HG02759 (cell line): ENCODE measurements around the gene ARL4A.
"Not testable (repeated sequence)": the region's sequence is repeated elsewhere in the genome, so short reads cannot be mapped to it uniquely, and the experiment has no call there.

ENCODE experiments used
- ATAC-seq: cut with Tn5 transposase; IDR thresholded peaks from one replicate; pipeline ENCODE4 v1.9.1; 2021; ENCODE audit warnings: mild to moderate bottlenecking, moderate library complexity; ENCODE audit not compliant: unreplicated experiment

Gene ARL4A, protein sequence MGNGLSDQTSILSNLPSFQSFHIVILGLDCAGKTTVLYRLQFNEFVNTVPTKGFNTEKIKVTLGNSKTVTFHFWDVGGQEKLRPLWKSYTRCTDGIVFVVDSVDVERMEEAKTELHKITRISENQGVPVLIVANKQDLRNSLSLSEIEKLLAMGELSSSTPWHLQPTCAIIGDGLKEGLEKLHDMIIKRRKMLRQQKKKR

DNA sequence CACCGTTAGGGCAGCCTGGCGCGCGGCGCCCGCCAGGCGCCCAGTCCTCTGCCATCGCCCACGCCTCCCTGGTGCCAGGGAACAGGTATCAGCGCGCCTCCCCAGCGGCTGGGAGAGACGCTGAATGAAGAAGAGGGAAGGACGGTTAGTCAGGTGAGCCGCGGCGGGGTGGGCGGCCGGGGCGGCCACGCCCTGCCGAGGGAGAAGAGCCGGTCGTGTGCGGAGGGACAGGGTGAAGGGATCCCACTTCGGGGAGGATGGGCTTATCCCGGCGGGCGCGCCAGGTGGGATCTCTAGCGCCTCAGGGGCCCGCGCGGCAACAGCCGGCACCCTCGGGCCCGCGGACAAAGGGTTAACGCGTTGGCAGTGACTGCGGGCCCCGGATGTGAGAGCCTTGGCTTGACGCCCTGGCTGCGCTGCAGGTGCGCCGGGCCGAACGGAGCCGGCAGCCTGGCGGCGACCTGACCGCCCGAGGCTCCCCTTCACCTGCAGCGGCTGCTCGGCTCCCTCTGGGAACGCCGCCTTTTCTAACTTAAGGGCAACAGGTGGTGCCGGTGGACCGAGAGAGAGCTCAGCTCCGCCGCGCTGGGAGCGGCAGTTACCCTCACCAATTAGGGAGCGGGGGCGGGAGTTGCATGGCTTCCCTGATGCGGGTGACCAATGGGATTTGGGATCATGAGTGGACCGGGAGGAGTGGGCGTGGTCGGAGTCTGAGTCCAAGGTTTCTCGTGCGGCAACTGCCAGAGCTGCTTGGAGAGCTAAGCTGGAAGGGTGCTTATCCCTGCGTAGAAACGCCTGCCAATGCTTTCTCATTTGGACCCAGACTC is at the start of gene ARL4A:
Gene ARL4A (plus strand): TSS at position 743 of the 827 bp plus-strand sequence. CDS start 622 bp downstream, outside the sequence.
- peak; percentile 82 for ATAC-seq

DNA sequence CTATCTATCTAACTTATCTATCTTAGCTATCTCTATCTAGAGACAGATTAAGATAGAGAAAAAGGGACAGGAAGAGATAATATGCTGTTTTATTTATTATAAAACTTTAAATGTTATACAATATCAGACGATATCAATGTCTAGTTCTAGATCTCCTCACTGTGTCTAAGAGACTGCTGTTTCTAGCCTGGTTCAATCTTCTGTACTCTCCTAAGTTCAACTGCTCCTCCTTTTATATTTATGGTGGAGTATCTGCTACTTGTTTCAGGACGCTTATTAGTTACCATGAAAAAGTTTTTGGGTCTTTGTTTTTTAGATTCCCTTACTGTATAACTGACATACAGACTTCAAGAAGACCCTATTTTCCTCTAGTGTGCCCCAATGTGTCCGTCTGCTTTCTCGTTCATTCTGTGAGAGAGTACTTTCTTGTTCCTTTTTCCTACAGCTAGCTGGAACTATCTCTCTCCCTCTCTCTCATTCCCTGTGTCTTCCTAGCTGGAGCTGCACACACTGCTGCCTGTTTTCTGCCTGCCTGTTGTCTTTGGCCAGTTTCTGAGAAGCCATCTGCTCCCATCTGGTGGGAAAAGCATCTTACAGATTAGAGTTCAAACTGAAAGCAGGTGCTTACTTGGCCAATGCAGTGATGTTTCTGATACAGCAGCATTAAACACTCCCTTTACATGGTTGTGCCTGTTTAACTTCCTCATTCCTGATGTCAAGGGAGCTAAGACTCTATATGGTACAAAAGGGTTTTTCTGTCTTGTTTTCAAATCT is 49.4 kb upstream of the ARL4A start:
- peak; percentile 45 for ATAC-seq

DNA sequence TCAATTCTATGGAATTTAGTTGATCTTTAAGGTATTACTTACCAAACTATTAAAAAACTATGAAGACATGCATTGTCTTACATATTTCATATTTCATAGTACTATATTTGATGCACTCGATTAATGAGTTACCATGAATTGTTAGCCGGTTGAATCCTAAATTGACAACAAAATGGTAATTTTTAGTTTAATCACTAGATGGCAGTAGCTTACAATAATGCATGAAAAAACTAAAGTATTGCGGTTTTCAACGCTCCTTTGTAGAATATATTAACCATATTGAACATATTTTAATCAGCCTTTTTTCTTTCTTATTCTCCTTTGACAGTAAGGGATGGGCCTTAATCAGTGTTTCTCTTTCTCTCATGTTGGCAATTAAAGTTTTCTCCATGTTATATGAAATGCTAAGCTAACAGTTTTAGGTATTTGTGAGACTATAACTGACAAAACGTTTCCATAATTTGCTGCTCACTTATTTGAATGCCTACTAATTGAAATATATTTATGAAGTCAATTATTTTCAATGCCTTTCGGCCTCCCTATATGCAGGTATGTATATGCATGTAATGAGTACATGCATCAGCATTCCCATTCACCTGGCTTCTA is 48.5 kb upstream of the ARL4A start:
- ATAC-seq = peak; percentile 29

DNA sequence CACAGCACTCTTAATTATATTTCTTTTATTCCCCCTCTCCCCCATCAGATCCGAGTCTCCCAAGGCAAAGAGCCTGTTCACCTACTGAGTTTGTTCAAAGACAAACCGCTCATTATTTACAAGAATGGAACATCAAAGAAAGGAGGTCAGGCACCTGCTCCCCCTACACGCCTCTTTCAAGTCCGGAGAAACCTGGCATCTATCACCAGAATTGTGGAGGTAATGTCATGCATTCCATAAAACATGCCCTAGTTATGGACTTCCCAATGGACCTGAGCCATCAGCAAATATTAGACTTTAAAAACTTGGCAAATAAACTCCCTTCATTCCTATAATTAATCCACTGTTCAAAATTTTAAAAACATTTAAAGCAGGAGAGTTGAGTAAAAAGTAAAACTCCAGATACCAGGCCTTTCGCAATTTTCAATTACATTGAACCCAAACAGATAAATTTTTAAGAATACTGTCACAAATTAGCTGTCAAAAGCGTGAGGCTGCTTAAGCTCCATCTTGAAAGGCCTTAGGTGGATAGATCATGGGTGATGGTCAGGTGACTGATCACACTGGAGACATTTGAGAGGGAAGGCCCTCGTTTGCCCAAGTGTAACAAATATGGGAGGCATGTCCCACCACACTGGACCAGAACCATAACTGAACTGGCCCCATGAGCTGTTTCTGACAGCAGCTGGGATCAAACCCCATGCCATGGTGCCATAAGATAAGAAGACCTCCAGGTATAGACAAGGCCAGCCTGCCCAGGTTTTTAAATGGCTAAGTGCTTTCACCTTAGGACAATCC is 46.9 kb upstream of the ARL4A start:
- ATAC-seq = no peak

DNA sequence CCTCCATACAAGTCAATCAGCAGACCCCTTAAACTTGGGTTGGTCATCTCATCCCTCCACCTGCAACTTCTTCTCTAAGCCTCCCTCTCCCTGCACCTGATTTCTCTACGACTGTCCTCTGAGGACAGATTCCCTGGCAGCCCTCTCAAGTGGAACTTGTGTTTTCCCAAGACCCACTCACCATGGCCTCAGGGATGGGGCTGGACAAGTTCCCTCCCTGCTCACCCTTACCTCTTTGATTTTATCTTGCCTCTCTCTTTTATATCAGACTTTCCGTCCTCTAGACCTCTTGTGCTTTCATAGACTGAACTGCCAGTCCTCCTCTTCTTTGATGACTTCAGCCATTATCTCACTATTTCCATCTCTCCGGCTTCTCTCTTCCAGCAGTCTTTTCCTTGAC is 46.2 kb upstream of the ARL4A start:
- ATAC-seq = no peak

DNA sequence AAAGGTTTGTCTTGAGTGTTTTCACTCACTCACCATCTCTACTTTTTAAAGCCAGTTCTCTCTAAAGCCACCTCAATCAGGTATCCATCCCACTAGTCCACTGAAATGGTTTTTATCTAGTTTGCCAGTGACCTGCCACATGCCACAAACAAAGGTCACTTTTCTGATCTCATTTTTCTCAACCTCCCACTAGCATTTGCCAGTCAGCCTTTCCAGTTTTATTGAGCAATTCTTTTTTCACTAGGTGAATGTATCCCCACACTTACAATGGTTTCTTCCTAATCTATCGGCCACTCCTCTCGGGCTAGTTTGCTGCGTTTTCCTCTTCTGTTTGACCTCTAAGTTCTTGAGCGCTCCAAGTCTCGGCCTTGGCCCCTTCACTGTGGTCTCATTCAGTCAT is 44.9 kb upstream of the ARL4A start:
- ATAC-seq = no peak

DNA sequence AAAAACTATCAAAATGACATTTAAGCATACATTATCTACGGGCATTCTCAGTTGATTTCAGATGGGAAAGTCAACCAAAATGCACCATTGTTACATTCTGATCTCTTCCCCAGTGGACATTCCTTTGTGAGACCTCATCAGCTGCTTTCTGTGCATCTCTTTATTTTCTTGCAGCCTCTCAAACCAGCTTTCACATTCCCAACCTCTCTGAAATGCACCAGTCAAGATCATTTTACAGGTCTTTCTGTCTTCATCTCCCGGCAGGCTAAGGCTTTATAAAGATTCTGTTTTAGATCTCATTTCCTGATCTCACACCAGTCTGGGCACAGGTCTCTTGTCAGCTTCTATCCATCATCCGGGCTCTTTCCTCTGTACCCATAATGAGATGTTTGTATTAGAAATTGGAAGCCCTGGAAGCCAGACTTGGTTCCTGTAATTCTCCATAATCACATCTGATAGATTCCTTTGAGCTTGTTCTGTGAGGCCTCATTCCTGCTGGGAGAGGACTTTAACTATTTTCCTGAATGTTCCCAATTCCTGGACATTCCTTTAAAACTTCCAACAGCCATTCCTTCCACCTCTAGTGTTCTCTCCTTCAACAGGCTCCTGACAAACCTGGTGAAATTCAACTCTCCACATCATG is 44.3 kb upstream of the ARL4A start:
- no peak for ATAC-seq

DNA sequence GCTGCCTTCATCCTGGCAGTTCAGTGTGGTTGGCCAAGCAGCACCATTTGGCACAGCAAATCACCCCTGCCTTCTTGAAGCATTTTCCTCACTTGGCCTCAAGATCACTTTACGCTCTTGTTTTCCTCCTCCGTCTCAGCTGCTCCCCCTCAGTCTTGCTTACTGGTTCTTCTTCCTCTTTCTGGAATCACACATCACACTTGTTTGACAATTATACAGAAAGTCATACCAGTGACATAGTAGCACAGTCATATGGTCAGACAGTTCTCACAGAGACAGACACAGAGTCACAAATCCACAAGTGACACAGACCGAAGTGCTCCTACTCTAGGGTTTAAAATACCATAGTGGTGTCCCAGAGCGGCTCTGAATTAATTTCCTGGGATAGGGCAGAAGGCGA is 43.8 kb upstream of the ARL4A start:
- ATAC-seq = no peak

DNA sequence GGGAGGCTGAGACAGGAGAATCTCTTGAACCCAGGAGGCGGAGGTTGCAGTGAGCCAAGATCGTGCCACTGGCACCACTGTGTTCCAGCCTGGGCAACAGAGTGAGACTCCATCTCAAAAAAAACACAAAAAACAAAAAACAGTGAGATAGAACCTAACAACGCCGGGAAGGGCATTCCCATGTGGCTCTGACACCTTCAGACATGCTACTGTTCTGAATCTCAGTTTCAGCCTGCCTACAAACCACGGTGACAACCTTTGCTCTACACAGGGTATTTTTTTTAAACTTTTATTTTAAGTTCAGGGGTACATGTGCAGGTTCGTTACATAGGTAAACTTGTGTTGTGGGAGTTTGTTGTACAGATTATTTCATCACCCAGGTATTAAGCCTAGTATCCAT is 42.2 kb upstream of the ARL4A start:
- ATAC-seq = not testable (repeated sequence)

DNA sequence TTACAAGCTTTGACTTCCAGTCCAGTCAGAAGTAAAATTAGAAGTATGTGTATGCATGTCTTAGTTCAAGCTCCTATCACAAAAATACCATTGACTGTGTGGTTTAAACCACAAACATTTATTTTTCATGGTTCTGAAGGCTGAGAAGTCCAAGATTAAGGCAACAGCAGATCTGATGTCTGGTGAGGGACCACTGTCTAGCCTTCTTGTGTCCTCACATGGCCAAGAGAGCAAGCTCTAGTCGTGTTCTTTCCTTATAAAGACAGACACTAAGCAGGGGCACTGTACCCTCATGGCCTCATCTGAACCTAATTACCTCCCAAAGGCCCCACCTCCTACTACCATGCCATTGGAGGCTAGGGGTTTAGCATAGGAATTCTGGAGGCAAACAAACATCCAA is 41.3 kb upstream of the ARL4A start:
- ATAC-seq = no peak

DNA sequence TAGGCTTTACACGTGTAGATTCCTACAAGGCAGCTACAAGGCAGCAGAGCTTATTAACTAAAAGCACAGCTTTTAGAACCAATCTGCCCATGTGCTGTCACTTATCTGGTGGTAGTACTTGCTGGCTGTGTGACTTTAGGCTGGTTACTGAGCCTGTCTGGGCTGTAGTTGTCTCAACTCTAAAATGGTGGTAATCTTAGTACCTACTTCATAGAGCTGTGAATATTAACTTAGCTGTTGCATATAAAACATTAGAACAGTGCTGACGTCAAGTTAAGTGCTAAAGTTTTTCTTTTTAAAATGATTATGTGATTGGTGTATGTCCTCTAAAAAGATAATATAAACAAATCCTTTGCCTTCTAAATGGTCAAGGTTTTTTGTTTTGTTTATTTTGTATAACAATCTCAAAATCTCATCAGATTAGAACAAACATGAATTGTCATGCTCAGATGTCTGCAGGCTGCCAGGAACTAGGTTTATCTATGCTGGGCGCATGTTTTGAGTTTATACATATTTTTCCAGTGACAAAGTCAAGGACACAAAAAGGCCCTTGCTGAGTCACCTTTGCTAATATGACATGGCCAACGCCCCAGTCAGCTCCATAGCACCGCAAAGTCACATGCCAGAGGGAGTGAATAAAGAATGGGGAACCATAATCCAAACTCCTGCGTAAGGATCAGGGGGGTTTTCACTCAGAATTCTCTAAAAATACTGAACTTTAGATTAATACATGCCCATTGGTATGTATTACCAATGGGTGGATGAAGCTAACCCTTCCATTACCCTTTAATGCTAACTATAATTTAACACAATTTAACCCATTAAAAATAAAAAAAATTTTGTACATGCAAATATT is 39.8 kb upstream of the ARL4A start:
- ATAC-seq = no peak

DNA sequence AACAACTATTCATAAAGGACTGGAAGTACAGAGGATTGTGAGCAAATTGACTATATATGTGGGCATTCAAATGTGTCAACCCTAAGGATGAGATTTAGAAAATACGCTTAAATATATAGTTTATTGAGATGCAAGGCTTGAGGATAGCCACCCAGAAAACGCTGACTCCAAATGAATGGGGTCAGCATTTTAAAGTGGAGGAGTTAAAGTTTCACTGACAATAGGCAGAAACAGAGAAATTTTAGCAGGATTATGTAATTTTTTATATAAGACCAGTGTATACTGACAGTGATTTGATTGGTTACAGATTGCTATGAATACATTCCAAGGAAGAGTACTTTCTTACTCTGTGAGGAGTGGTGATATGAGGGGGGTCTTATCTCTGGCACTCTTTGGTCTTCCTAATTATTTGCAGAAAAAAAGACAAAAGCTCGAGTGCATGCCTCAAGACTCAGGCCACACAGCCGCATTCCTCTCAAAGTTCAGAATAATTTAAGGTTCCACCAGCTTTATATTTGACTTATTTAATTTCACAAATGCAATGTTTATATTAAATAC is 38.6 kb upstream of the ARL4A start:
- ATAC-seq = no peak

DNA sequence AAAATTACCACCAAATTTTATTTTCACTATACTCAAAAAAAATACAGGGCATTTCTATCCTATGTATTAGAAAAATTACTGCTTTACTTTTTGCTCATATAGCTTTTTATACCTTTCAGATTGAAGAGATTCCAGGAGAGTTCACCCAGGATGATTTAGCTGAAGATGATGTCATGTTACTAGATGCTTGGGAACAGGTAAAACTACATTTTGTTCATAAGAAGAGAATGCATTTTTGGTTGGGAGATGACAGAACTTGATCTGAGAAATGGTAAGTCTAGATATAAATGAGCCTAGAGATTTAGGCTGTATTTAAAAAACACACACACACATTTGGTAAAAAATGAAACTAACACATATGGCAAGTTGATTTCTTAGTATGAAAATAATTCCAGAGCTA is 38.1 kb upstream of the ARL4A start:
- ATAC-seq = no peak

DNA sequence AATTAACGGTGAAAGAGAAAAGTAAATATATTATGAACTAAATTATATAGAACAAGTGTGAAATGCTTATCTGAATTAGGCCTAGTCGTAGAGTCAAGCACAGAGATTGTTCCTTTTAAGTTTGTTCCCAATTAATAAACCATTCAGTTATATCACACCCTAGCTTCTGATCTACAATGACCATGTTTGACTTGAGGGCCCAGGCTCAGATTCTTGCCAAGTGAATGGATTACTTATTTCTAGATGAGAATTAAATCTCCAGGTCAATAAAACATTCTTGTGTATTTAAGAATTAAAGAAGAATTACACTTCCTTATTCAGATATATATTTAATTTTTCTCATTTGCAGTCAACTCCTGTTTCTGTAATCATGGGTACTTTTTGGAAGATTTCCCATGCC is 37.4 kb upstream of the ARL4A start:
- no peak for ATAC-seq

DNA sequence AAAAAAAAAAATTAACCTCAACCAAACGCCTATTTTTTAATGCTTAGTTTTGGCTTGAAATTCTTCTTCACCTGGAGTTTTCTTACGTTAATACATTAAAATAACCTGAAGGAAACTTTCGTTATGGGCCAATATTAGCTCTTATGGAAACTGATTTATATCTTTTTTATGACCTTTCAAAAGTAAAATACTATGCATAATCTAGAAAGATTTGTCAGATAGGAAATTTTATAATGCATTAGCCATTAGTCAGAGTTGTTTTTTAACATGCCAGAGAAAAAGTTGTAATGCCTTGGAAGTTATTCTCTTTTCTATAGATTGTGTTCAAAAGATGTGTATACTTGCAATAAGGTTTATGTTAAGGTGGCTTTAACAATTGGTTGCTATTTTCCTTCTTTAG is 34.3 kb upstream of the ARL4A start:
- no peak for ATAC-seq

DNA sequence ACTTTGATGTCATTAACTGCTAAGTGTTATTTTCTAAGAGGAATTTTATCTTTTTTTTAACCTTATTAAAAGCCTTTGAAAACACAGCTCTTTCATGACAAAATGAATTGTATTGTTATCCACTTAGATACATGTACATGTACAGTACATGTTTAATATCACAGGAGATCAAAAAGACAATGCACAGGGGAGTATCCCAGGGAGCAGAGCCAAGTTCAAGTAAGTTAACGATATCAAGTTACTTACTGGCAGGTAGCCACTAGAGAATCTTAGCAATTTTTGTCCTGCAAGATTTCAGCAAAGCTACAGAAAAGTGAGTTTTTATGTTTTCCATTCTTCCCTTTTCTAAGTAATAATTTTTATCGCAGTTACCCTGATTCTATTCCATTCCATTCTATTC is 33.9 kb upstream of the ARL4A start:
- ATAC-seq = no peak

DNA sequence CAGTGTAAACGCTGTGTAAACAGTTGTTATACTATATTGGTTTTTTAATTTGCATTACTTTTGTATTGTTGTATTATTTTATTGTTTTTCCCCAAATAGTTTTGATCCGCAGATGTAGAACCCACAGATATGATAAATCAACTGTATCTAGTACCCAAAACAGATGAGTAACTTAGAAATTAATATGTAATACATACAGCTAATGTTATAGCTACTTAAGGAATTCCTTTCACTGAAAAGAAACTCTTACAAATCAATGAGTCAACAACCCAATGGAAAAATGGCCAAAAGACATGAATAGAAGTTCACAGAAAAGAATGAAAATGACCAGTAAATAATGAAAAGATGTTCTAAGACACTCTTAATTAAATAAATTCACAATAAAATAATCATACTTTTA is 32.3 kb upstream of the ARL4A start:
- ATAC-seq = no peak

DNA sequence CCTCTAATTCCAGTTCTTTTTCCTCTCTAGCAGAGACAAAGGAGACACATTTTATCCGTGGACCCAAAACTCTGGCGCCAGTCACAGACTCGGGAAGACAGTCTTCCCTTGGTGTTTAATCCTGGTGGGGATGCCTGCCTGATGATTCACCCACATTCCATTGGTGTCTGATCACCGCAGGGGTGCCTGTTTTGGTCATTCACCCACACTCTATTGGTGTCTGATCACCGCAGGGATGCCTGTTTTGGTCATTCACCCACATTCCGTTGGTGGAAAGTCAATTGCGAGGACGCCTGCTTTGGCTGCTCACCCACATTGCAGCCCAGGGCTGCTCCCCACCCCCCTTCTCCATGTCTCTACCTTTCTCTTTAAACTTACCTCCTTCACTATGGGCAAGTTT is 27.0 kb upstream of the ARL4A start:
- not testable (repeated sequence) for ATAC-seq

DNA sequence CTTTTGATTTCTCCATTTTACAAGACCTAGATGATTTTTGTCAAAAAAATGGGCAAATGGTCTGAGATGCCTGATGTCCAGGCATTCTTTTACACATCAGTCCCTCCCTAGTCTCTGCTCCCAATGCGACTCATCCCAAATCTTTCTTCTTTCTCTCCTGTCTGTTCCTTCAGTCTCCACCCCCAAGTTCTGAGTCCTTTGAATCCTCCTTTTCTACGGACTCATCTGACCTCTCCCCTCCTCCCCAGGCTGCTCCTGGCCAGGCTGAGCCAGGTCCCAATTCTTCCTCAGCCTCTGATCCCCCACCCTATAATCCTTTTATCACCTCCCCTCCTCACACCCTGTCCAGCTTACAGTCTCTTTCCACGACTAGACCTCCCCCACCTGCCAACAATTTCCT is 26.4 kb upstream of the ARL4A start:
- not testable (repeated sequence) for ATAC-seq
